ENCODE data around the gene MXRA8. TPM values are rescaled to one million over a fixed set of nuclear protein-coding genes. Genes with fewer than 3 reads are reported as not detected.
A peak's percentile ranks its signal among the peaks of the same experiment; 100 is the strongest.

Gene MXRA8
- total and polyA plus RNA-seq, 9 of the 15 experiments (the other 6 are each of a cell fraction or from before 2014, with no cell fraction given): 0.66 to 11.3 (median 6.3) TPM

GRCh38 chr1:1347663-1348419, 10.5 kb downstream of the MXRA8 start (continued):
- TF ChIP-seq RBBP5 (IDR thresholded peaks at IDR 0.05; ENCODE audit: borderline replicate concordance, insufficient read depth, low read length, poor library complexity, severe bottlenecking): peak; percentile 59
- TF ChIP-seq BRCA1 (IDR thresholded peaks at IDR 0.05): no peak
- peak; percentile 84; the same call in 1 of the 2 replicates for TF ChIP-seq BRCA1 (CRISPR knock-in tag; IDR thresholded peaks at IDR 0.05)
- peak in 1 of 2 experiments; percentile 68; a peak in 2 of 4 replicates for TF ChIP-seq UBTF (IDR thresholded peaks at IDR 0.05; ENCODE audit: borderline replicate concordance in 1 of 2, low read depth in 2 of 2, low read length in 2 of 2)
- TF ChIP-seq ZNF175 (CRISPR knock-in tag; IDR thresholded peaks at IDR 0.05; ENCODE audit: low read depth): no peak
- TF ChIP-seq POLR2A (conservative IDR thresholded peaks at IDR 0.05): peak; percentile 50
- TF ChIP-seq HMBOX1 (IDR thresholded peaks at IDR 0.05): no peak
- TF ChIP-seq PHF8 (IDR thresholded peaks at IDR 0.05; ENCODE audit: borderline replicate concordance, low read length): peak; percentile 42; the same call in 1 of the 2 replicates
- TF ChIP-seq ARID4B (CRISPR knock-in tag; IDR thresholded peaks at IDR 0.05): peak; percentile 78
- no peak for TF ChIP-seq HMGXB4 (CRISPR knock-in tag; IDR thresholded peaks at IDR 0.05)
- TF ChIP-seq NKRF (IDR thresholded peaks at IDR 0.05; ENCODE audit: borderline replicate concordance): peak; percentile 81
- peak in 1 of 2 experiments; percentile 66; a peak in 2 of 4 replicates for TF ChIP-seq MAZ (CRISPR knock-in tag; conservative IDR thresholded peaks at IDR 0.05 in 1 of 2, IDR thresholded peaks at IDR 0.05 in 1 of 2)
- TF ChIP-seq TRIM28 (IDR thresholded peaks at IDR 0.05): no peak
- TF ChIP-seq CTBP1 (IDR thresholded peaks at IDR 0.05; ENCODE audit: borderline replicate concordance): peak; percentile 9; the same call in 1 of the 2 replicates
